ENCODE measurements around the gene NCAM1.

The NCAM1 gene

DNA sequence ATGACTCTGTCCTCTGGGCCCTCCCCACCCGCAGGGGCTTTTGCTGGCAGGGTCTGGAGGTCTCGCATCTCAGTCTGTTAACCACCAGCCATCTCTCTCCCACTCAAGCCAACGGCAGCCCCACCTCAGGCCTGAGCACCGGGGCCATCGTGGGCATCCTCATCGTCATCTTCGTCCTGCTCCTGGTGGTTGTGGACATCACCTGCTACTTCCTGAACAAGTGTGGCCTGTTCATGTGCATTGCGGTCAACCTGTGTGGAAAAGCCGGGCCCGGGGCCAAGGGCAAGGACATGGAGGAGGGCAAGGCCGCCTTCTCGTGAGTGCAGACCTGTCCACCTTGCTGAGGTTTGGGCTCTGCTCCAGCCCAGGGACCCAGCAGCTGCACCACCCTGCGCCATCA, 308.9 kb downstream of the NCAM1 start:
- FAIRE-seq (no peak), DNase-seq (ENCODE audit: insufficient read length, low spot score) (no peak)

- FAIRE-seq = no peak
Observed at GRCh38 chr11:113271551-113272245, 310.5 kb downstream of the NCAM1 start.

DNA sequence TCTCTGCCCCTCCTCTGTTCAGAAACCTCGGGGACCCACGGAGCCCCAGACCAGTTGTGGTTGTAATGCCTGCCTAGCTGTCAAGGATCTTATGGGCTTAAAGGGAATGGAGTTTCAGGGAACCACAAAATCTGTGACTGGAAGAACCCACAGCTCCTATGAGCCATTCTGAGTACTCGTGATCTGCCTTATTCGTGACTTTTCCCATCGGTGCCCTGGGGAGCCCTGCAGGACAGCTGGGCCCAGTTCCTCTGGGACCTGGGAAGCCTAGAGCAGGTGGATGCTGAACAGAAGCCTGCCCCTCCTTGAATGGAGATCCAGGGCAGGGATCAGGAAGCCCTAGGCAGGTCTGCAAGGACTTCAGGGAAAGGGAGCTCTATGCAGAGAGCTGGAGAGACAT, 311.1 kb downstream of the NCAM1 start:
- no peak for DNase-seq (ENCODE audit: insufficient read length, low spot score)

More at GRCh38 chr11:113271551-113272245, 310.5 kb downstream of the NCAM1 start:
- DNase-seq (ENCODE audit: insufficient read length, low spot score) = no peak

DNA sequence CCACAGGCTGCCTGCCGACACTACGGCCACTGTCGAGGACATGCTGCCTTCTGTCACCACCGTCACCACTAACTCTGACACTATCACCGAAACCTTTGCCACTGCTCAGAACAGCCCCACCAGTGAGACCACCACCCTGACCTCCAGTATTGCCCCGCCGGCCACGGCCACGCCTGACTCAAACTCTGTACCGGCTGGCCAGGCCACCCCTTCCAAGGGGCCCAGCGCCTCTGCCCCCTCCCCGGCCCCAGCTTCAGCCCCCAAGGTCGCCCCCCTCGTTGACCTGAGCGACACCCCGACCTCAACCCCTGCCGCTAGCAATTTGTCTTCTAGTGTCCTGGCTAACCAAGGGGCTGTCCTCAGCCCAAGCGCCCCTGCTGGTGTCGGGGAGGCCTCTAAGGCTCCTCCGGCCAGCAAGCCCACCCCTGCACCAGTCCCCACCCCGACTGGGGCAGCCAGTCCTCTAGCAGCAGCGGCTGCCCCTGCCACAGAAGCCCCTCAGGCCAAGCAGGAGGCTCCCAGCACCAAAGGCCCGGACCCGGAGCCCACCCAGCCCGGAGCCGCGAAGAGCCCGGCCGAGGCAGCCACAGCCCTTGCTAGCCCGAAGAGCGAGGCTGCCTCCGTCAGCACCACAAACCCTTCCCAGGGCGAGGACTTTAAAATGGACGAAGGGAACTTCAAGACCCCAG, 311.9 kb downstream of the NCAM1 start:
- DNase-seq (ENCODE audit: insufficient read length, low spot score) = no peak
- FAIRE-seq = no peak

More for the DNA sequence above, 311.1 kb downstream of the NCAM1 start:
- FAIRE-seq = no peak

- FAIRE-seq = no peak
- no peak for DNase-seq (ENCODE audit: insufficient read length, low spot score)
Observed at GRCh38 chr11:113273720-113274119, 312.5 kb downstream of the NCAM1 start.

GRCh38 chr11:113274713-113275582, 313.7 kb downstream of the NCAM1 start:
- no peak for DNase-seq (ENCODE audit: insufficient read length, low spot score)

DNA sequence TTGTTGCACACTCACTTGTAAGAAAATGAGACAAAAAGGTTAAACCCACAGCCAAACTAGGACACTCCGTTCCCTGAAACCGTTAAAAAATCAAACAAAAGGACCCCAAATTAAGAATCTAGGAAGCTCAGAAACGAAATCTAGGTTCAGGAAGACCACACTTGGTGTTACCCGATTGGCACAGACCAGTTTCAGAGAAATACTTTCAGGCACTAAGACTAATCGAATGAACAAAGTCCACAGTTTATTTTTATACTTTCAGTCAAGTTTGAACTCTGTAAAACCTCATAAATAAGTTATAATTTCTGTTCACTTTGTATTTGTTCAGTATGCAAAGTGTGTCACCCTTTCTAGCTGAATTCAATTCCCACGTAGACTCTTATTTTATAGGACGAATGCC, 314.4 kb downstream of the NCAM1 start:
- FAIRE-seq (no peak), DNase-seq (ENCODE audit: insufficient read length, low spot score) (no peak)

More at GRCh38 chr11:113274713-113275582, 313.7 kb downstream of the NCAM1 start:
- no peak for FAIRE-seq

- FAIRE-seq = no peak
Observed at GRCh38 chr11:113276466-113276865, 315.2 kb downstream of the NCAM1 start.

GRCh38 chr11:113277907-113278306, 316.7 kb downstream of the NCAM1 start:
- FAIRE-seq = no peak
- DNase-seq (ENCODE audit: insufficient read length, low spot score) = no peak

More at GRCh38 chr11:113276466-113276865, 315.2 kb downstream of the NCAM1 start:
- DNase-seq (ENCODE audit: insufficient read length, low spot score) = no peak

DNA sequence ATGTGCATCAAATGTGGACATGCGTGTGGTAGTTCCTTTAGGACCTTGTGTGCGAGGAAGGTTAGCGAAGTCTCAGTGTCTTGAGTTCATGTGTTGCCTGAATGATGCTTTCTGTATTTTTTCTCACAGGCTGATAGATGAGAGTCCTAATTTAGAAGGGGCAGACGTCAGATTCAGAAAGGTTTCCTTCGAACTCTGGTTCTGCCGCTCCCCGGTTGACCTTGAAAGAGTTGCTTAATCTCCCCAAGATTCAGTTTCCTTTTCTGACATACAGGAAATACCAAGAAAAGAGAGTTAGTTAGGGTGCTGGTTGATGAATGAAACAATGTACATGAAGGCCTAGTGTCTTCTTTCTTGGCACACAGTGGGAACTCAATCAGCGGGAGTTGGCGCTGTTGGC, 317.3 kb downstream of the NCAM1 start:
- FAIRE-seq (no peak), DNase-seq (ENCODE audit: insufficient read length, low spot score) (no peak)

- FAIRE-seq (no peak), DNase-seq (ENCODE audit: insufficient read length, low spot score) (no peak)
Observed at GRCh38 chr11:113278925-113279324, 317.7 kb downstream of the NCAM1 start.

- DNase-seq (ENCODE audit: insufficient read length, low spot score) (no peak), FAIRE-seq (no peak)
Observed at GRCh38 chr11:113279591-113279990, 318.4 kb downstream of the NCAM1 start.

GRCh38 chr11:113281052-113281725, 320.0 kb downstream of the NCAM1 start:
- FAIRE-seq (no peak), DNase-seq (ENCODE audit: insufficient read length, low spot score) (no peak)

GRCh38 chr11:113282898-113283437, 321.7 kb downstream of the NCAM1 start:
- FAIRE-seq (no peak), DNase-seq (ENCODE audit: insufficient read length, low spot score) (no peak)

DNA sequence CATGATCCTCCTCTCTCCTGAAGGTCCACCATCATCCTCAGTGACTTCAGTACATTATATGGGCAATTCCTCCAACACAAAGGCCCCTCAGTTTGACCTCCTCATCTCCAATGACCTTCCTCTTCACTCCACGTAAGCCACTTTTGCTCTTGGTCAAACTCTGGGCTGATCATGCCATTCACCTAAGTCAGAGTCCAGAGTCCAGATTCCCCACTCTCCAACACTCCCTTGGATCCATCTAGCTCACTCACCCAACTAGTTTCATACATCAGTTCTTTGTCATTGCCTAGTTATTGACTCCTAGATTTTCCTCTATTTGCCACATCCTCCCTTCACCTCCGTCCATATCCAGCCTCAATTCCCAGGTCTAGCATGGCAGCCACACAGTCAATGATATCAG, 322.7 kb downstream of the NCAM1 start:
- DNase-seq (ENCODE audit: insufficient read length, low spot score) (no peak), FAIRE-seq (no peak)

DNA sequence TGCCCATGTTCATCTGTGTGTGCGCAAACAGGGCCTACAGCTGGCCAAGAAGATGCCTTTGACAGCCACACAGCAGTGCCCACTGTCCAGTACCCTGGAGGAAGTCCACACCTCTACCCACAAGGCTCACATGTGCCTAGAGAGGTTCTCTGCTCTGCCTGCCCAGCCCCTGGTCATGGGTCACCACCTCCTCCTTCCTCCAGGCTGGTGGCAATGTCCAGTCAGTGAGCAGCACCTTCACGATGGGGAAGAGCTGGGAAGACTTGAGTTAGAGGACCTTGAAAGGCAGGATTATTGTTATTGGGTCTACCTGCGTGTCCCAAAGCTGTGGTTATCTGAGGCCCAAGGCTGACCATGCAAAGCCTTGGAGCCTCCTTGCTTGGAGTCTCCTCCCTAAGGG, 324.8 kb downstream of the NCAM1 start:
- DNase-seq (ENCODE audit: insufficient read length, low spot score) (no peak), FAIRE-seq (no peak)

GRCh38 chr11:113286509-113287497, 325.6 kb downstream of the NCAM1 start:
- DNase-seq (ENCODE audit: insufficient read length, low spot score) = no peak
- FAIRE-seq = no peak

DNA sequence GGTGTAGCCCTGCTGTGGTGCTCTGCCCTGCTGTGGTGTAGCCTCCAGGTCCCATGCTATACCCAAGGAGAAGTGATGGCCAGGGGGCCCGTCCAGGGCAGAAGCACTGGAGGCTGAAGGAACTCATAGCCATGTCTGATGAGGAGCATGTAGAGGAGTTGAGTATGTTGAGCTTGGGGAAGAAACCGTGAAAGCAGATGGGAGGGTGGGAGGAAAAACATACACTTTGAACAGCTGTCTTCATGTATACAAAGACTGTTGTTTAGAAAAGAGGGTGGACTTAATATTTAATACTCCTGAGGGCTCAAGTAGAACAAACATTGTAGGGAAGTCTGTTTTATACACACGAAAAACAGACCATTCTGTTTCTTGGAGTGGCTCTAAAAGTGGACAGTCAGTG, 326.6 kb downstream of the NCAM1 start:
- FAIRE-seq (no peak), DNase-seq (ENCODE audit: insufficient read length, low spot score) (no peak)

DNA sequence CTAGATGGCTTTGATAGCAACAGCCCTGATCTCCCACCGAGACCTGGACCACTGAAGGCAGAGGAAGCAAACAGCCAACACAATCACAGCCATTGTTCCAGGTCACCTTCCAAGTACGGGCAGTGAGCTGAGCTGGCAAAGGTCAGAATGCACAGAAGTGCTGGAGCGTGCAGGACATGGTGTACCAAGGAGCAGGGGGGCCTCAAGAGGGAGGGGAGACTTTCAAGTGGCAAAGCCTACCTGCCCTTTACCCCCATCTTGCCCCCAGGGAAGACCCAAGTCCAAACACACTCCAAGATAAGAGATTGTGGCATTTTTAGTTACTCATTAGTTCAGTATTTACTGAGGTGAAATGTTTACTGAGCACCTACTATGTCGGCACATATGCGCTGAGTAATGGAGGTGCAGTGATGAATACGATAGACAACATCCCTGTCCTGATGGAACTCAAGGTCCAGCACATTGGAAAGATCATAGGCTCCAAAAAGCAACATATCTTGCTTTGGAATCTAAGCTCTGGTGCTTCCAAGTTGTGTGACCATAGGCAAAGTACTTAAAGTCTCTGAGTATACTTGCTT, 327.2 kb downstream of the NCAM1 start:
- no peak for FAIRE-seq
- DNase-seq (ENCODE audit: insufficient read length, low spot score) = no peak

All from GM19239 (cell line).